ENCODE results near the gene ERLIN1.

- TF ChIP-seq CTCF (IDR thresholded peaks at IDR 0.05; ENCODE audit: low read length) (no peak), EZH2 (optimal IDR thresholded peaks at IDR 0.05; ENCODE audit: low read depth, low read length) (no peak), EZH2phosphoT487 (IDR thresholded peaks at IDR 0.05; ENCODE audit: low read length) (no peak)
These were observed 34.0 kb downstream of the ERLIN1 start for GRCh38 chr10:100151723-100152300.

All from MM.1S (cell line).